Inflammatory macrophage (primary cell): ENCODE results near the gene SNAPC2.

ENCODE experiments used
- DNase-seq, 2 donors: peaks; one replicate each; pipeline ENCODE4 v3.0.0-alpha.2; 2020 to 2022

SNAPC2 gene

GRCh38 chr19:7970716-7971448, 50.7 kb downstream of the SNAPC2 start:
- peak; percentile 34 to 42 for DNase-seq

GRCh38 chr19:7971553-7972520, 51.7 kb downstream of the SNAPC2 start:
- no peak for DNase-seq
